ENCODE results near the gene SNRPA1.

DNA sequence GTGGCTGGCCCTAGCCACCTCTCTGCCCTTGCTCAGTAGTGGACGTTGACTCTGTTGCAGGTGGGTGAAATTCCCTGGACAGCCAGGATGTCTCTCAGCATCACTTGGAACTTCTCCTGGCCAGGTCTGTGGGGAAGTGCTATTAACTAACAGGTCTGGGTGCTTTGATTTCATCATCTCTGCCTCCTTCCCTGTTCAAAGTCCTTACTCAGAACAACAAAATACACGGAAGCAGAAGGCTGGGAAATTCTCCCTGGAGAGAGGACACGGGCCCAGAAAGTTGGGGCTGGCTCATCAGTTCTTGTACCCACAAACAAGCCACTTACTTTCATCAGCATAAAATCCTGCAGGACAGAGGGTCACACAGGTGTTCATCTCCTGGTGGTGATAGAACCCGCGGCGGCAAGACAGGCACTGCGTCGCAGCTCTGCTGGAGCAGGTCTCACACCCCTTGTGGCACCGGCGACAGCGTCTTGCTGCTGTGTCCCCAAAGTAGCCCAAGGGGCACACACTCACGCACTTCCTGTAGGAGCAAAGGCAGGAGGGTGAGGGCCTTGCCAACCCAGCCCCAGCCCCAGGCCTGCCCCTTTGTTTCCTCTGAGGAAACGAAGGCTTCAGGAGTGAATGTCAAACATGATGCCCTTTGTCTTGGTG is 29.6 kb upstream of the SNRPA1 start:
- TF ChIP-seq, protein P1, sequence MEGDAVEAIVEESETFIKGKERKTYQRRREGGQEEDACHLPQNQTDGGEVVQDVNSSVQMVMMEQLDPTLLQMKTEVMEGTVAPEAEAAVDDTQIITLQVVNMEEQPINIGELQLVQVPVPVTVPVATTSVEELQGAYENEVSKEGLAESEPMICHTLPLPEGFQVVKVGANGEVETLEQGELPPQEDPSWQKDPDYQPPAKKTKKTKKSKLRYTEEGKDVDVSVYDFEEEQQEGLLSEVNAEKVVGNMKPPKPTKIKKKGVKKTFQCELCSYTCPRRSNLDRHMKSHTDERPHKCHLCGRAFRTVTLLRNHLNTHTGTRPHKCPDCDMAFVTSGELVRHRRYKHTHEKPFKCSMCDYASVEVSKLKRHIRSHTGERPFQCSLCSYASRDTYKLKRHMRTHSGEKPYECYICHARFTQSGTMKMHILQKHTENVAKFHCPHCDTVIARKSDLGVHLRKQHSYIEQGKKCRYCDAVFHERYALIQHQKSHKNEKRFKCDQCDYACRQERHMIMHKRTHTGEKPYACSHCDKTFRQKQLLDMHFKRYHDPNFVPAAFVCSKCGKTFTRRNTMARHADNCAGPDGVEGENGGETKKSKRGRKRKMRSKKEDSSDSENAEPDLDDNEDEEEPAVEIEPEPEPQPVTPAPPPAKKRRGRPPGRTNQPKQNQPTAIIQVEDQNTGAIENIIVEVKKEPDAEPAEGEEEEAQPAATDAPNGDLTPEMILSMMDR (conservative IDR thresholded peaks at IDR 0.05 in 1 of 2, IDR thresholded peaks at IDR 0.05 in 1 of 2; ENCODE audit: extremely low read depth in 1 of 2, insufficient read depth in 1 of 2, low read depth in 1 of 2, low read length in 2 of 2) = no peak
- TF ChIP-seq EZH2 (IDR thresholded peaks at IDR 0.05; ENCODE audit: borderline replicate concordance, low read length) = no peak

Measured in mammary epithelial cell (primary cell).